Activated CD8-positive, alpha-beta T cell treated with anti-CD3 and anti-CD28 coated beads for 36 hours (primary cell): ENCODE results near the gene FAAH. TPM values are rescaled to one million over a fixed set of nuclear protein-coding genes. Genes with fewer than 3 reads are reported as not detected.

Experiments
- ATAC-seq: fragments of 200-7000 bp; cut with Tn5 transposase; one replicate; pipeline ENCODE4 v1.10.0; 2021; ENCODE audit warnings: mild to moderate bottlenecking, moderate library complexity
- CTCF ChIA-PET: fragments of 350-600 bp; sonication (Branson Sonifier 250); formaldehyde crosslinking; loops from one replicate; lab custom pipeline; 2021; ENCODE audit warnings: antibody characterized with exemption; lab: Charles Lee
- POLR2A ChIA-PET: fragments of 350-600 bp; sonication (Branson Sonifier 250); formaldehyde crosslinking; loops from one replicate; lab custom pipeline; 2021; ENCODE audit warnings: antibody characterized with exemption; lab: Charles Lee
- DNase-seq: peaks from one replicate; pipeline ENCODE4 v3.0.0-alpha.2; 2020
- H3K27ac Mint-ChIP-seq: one replicate; pipeline ENCODE4 v1.8.0; 2021; ENCODE audit warnings: mild to moderate bottlenecking, mixed read lengths
- H3K27me3 Mint-ChIP-seq: one replicate; pipeline ENCODE4 v1.8.0; 2021; ENCODE audit warnings: mixed read lengths
- H3K36me3 Mint-ChIP-seq: one replicate; pipeline ENCODE4 v1.8.0; 2021; ENCODE audit warnings: low read depth, mixed read lengths
- H3K4me1 Mint-ChIP-seq: one replicate; pipeline ENCODE4 v1.8.0; 2021; ENCODE audit warnings: low read depth, mixed read lengths
- H3K4me3 Mint-ChIP-seq: one replicate; pipeline ENCODE4 v1.8.0; 2021; ENCODE audit warnings: mild to moderate bottlenecking, moderate library complexity, mixed read lengths
- H3K9me3 Mint-ChIP-seq: one replicate; pipeline ENCODE4 v1.8.0; 2021; ENCODE audit warnings: mixed read lengths
- CTCF ChIP-seq: fragments of 200-600 bp; IDR thresholded peaks from one replicate; pipeline ENCODE4 v1.8.0; 2022; ENCODE audit warnings: antibody characterized with exemption, mild to moderate bottlenecking
- intact Hi-C: fragments of 100-400 bp; cut with micrococcal nuclease; formaldehyde crosslinking; loops from one replicate; pipeline ENCODE4 v1.10.0; 2022
- total RNA-seq, 2 experiments: library from RNA; stranded (reverse); gene quantifications; one replicate each; pipeline ENCODE4 v1.2.3, GENCODE V29; 2021

FAAH gene
- total RNA-seq, 2 experiments from 2014 or later, result 3.0 to 4.7 TPM

GRCh38 chr1:46404482-46405196, 10.5 kb downstream of the FAAH start:
- DNase-seq, result no peak
- H3K4me1 Mint-ChIP-seq, result no peaks in the 10 kb centered on the region
- ChIA-PET POLR2A (no interaction called here), CTCF (no interaction called here)
- no peaks in the 10 kb centered on the region for H3K9me3 Mint-ChIP-seq
- no peak for TF ChIP-seq CTCF
- intact Hi-C loops, result no loop called here
- H3K36me3 Mint-ChIP-seq, result no peaks in the 10 kb centered on the region
- no peak overlapping the region for H3K27ac Mint-ChIP-seq
- H3K4me3 Mint-ChIP-seq, result no peak overlapping the region
- no peak for ATAC-seq
- H3K27me3 Mint-ChIP-seq, result no peaks in the 10 kb centered on the region

- ChIA-PET POLR2A (no interaction called here), CTCF (no interaction called here)
- H3K4me3 Mint-ChIP-seq, result no peak overlapping the region
- no peak overlapping the region for H3K27ac Mint-ChIP-seq
- no peaks in the 10 kb centered on the region for H3K4me1 Mint-ChIP-seq
- intact Hi-C loops, result no loop called here
- no peaks in the 10 kb centered on the region for H3K9me3 Mint-ChIP-seq
- no peak for DNase-seq
- H3K36me3 Mint-ChIP-seq, result no peaks in the 10 kb centered on the region
- H3K27me3 Mint-ChIP-seq, result no peaks in the 10 kb centered on the region
- TF ChIP-seq CTCF, result no peak
- no peak for ATAC-seq
These were observed 11.1 kb downstream of the FAAH start for GRCh38 chr1:46405197-46405555.

- TF ChIP-seq CTCF, result no peak
- POLR2A ChIA-PET, result no interaction called here
- Mint-ChIP-seq H3K9me3 (no peaks in the 10 kb centered on the region), H3K27ac (no peak overlapping the region), H3K27me3 (no peaks in the 10 kb centered on the region), H3K4me1 (no peaks in the 10 kb centered on the region), H3K36me3 (no peaks in the 10 kb centered on the region), H3K4me3 (no peak overlapping the region)
- ATAC-seq (no peak), DNase-seq (no peak)
- CTCF ChIA-PET, result no interaction called here
- intact Hi-C loops, result no loop called here
These were observed 11.6 kb downstream of the FAAH start for GRCh38 chr1:46405724-46406123.

GRCh38 chr1:46406881-46407608, 12.9 kb downstream of the FAAH start:
- Mint-ChIP-seq H3K27me3 (no peaks in the 10 kb centered on the region), H3K9me3 (no peaks in the 10 kb centered on the region), H3K4me1 (no peaks in the 10 kb centered on the region), H3K27ac (no peak overlapping the region), H3K4me3 (no peak overlapping the region), H3K36me3 (no peaks in the 10 kb centered on the region)
- TF ChIP-seq CTCF, result peak; percentile 12
- ATAC-seq (no peak), DNase-seq (no peak)
- intact Hi-C loops, result no loop called here
- CTCF ChIA-PET, result interaction anchor here (1.0 to 1.5 kb wide), 4 partner anchors 14 to 320 kb away, joined by 3 to 5 read pairs (median 4); no protein-coding TSS in a partner anchor
- POLR2A ChIA-PET, result no interaction called here

GRCh38 chr1:46407636-46408035, 13.5 kb downstream of the FAAH start:
- no peak for TF ChIP-seq CTCF
- ChIA-PET CTCF (interaction anchor here (0.9 to 1.5 kb wide), 2 partner anchors 14 to 50 kb away, joined by 3 to 5 read pairs; no protein-coding TSS in a partner anchor), POLR2A (no interaction called here)
- H3K4me1 Mint-ChIP-seq, result no peaks in the 10 kb centered on the region
- intact Hi-C loops, result no loop called here
- H3K27me3 Mint-ChIP-seq, result no peaks in the 10 kb centered on the region
- H3K27ac Mint-ChIP-seq, result no peak overlapping the region
- no peaks in the 10 kb centered on the region for H3K36me3 Mint-ChIP-seq
- H3K4me3 Mint-ChIP-seq, result no peak overlapping the region
- H3K9me3 Mint-ChIP-seq, result no peaks in the 10 kb centered on the region
- DNase-seq (no peak), ATAC-seq (no peak)
